Thoracic aorta endothelial cell (primary cell): ENCODE results near the gene GPAT3. TPM values are rescaled to one million over a fixed set of nuclear protein-coding genes. Genes with fewer than 3 reads are reported as not detected.

Experiments used
- small RNA-seq: library from RNA; depleted of rRNA; stranded (forward); fragments of <200 nt; gene quantifications from one replicate; pipeline ENCODE3, GENCODE V24; 2012
- total RNA-seq: library from RNA; depleted of rRNA; stranded (reverse); fragments of >200 nt; gene quantifications from 2 replicates; pipeline ENCODE4 v1.2.3, GENCODE V29; 2012

GPAT3 gene
- total RNA-seq, result 8.5 and 24.8 TPM in 2 replicates

GRCh38 chr4:83535520-83536361 is at the start of gene GPAT3:
GPAT3 (plus strand) TSS chr4:83536108; CDS start chr4:83536623, 515 bp downstream.

Small RNA genes within 50 kb of the gene (small RNA-seq; reads per million reads assigned to genes)
- not detected for gene RF00019

Other genes starting within 250 kb of the GPAT3 start
- 16.2 and 21.4 TPM in 2 replicates for gene HPSE, start 201.3 kb upstream of the GPAT3 start, total RNA-seq
- 15.1 and 19.3 TPM in 2 replicates for gene HELQ, start 80.3 kb upstream of the GPAT3 start, total RNA-seq
- gene MRPS18C, start 80.0 kb upstream of the GPAT3 start, total RNA-seq, result 31.7 and 31.8 TPM in 2 replicates
- 25.3 and 25.6 TPM in 2 replicates for gene ABRAXAS1, start 51.0 kb upstream of the GPAT3 start, total RNA-seq